HG03442 (cell line): ENCODE measurements around the gene MEDAG.

Experiments used
- ATAC-seq: cut with Tn5 transposase; IDR thresholded peaks from one replicate; pipeline ENCODE4 v1.9.1; 2021; ENCODE audit warnings: mild to moderate bottlenecking, moderate library complexity; ENCODE audit not compliant: unreplicated experiment

The MEDAG gene

DNA sequence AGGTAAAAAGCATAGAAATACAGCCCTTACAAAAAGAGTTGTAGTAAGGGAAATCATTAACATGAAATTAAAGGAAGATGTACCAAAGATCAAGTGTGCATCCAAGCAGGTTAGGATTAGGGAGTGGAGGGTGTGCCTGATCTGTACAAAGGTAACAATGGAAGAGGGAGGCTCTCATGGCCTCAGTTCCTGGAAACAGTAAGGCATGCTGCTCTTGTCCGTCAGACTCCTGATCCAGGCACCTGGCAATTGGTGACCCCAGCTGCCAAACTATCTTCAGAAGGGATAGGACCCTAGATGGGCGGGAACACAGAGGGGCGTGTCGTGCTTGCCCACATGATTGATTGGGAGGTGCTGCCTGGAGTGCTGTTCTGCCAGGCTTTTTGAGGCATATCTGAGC is 30.9 kb downstream of the MEDAG start:
- no peak for ATAC-seq

DNA sequence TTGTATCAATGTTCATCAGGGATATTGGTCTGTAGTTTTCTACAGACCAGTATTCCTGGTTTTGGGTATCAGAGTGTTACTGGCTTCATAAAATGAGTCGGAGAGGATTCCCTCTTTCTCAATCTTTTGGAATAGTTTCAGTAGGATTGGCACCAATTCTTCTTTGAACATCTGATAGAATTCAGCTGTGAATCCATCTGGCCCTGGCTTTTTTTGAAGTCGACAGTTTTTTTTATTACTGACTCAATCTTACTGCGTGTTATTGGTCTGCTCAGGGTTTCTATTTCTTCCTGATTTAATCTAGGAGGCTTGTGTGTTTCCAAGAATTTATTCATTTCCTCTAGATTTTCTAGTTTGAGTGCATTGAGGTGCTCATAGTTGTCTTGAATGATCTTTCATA is 37.8 kb downstream of the MEDAG start:
- ATAC-seq, result no peak

GRCh38 chr13:30957258-30957943 is 51.3 kb downstream of the MEDAG start:
- ATAC-seq, result no peak

GRCh38 chr13:30959678-30960077 is 53.6 kb downstream of the MEDAG start:
- ATAC-seq, result no peak

DNA sequence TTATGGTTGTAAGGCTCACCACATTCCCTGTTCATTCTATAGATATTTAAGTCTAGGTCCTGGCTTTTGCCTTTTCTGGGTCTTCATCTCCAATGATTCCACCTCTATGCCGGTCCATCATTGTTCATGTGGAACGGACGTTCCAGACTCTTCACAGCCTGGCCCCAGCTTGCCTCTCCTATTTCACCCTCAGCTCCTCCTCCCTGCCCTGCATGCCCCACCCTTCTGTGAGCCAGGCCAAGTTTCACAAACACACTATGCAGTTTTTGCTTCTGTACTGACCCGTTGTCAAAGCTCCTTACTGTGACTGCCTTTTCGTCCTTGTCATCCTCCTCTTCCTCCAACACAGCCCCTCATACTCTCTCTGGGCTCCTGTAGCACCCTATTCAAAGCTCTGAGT is 57.7 kb downstream of the MEDAG start:
- ATAC-seq, result no peak

DNA sequence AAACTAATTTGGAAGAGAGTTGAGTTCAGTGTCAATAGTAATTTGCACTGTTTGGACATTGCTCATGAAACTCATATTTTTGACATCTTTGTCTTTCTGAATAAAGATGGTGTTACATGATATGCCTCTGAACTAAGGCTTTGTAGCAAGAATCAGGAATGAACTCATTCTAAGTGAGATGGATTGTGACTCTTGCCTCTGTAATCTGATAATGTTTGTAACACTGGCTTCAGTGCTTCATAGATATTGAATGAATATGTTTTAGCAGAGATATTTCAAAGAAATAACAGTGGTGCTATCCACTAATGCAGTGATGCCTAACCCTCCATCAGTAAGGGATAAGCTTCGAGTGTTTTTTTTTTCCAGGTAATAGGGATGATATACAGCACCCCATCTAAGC is 59.3 kb downstream of the MEDAG start:
- no peak for ATAC-seq

GRCh38 chr13:30966101-30966500 is 60.0 kb downstream of the MEDAG start:
- no peak for ATAC-seq

GRCh38 chr13:30968846-30969245 is 62.8 kb downstream of the MEDAG start:
- no peak for ATAC-seq

DNA sequence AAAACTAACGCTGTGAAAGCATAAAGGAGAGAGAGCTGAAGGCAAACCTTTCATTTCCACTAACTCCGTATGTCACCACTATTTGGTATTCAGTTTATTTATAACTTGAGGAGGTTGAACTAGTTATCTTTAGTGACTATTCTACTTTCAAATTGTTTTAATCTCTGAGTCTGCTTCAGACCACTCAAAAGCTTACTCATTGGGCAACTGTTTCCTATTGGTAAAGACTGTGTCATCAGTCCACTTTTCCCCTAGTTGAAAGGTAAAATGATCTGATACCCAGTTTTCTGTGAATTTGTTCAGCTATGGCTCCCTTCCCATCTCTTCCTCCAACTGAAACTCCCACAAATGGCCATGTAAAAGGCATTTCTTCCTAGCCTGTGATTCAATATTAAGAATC is 65.5 kb downstream of the MEDAG start:
- no peak for ATAC-seq

DNA sequence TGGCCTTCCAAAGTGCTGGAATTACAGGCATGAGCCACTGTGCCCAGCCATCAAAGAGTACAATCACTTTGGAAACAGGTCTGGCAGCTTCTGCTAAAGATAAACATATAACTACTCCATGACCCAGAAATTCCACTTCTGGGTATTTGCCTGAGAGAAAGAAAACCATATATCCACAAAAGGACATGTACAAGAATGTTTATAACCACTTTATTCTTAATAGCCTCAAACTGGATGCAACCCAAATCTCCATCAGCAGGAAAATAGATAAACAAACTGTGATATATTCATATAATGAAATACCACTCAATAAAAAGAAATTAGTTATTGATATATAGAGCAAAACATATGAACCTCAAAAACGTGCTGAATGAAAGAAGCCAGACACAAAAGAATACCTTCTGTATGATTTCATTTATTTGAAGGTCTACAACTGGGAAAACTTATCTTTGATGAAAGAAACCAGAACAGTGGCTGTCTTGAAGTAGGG is 66.9 kb downstream of the MEDAG start:
- ATAC-seq, result no peak

- ATAC-seq, result no peak
Observed at GRCh38 chr13:30974350-30974749, 68.3 kb downstream of the MEDAG start.
